ENCODE results near the gene CEP72.
"Not testable (repeated sequence)": the region's sequence is repeated elsewhere in the genome, so short reads cannot be mapped to it uniquely, and the experiment has no call there.

CEP72 gene

DNA sequence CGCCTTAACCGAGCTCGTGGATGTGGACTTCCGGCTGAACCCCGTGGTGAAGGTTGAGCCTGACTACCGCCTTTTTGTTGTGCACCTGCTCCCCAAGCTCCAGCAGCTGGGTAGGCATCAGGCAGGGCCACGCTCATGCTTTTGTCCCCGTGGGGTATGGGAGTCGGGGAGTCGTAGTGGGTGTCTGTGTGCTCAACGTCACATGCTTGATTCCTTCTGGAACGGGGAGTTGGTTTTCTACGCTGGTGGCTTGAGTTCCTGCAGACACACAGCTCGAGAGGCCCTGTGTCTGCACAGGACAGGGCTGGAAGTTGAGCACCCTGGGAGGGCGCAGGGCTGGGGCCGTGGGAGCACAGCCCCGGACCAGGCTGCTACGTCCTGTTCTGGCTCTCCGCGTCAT, 8.0 kb downstream of the CEP72 start:
- no peak for DNase-seq

DNA sequence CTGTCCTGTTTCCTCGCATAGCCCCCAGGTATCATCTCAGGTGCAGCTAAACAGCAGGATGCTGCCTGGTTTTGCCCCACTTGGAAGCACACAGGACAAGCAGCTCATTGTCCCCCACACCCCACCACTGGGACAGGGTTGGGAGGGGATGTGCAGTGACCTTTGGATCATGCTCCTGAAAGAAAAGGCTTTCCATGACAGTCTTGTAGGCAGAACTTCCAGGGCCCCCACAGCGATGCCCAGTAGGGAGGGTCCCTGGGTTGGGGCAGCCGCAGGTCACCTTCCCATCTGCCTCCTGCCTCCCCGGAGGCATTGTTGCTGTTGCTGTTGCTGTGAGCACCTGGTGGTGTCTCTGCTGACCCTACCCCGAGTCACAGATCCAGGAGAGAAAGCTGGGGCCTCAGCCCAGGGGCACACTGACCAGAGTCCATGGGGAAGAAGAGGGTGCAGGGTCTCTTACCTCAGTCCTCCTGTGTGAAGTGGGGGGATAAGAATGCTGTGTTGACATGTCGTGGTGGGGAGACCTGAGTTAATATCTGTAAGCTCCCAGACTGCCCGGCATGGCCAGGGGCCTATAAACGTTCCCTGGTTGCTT, 8.5 kb downstream of the CEP72 start:
- DNase-seq = no peak

DNA sequence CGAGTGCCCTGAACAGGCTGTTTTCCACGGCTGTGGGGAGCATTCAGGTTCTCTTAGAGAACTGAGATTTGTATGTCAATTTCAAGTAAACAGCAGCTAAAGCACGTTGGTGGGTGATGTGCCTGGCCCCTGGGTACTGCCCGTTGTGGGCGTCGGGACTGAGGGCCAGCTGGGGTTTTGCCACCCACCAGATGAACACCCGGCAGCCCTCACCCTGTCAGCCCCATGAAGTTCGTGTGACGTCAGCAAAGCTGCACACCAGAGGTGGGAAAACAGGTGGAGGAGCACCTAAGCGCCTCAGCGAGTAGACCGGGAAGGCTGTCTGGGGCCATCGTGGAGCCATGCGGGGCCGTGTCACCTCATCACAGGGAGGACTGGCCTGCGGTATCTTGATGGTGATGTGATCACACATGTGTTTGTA, 9.2 kb downstream of the CEP72 start:
- DNase-seq = no peak

- no peak for DNase-seq
Measured at GRCh38 chr5:622359-622758, 10.2 kb downstream of the CEP72 start.

GRCh38 chr5:622946-623522, 10.9 kb downstream of the CEP72 start:
- DNase-seq = no peak

DNA sequence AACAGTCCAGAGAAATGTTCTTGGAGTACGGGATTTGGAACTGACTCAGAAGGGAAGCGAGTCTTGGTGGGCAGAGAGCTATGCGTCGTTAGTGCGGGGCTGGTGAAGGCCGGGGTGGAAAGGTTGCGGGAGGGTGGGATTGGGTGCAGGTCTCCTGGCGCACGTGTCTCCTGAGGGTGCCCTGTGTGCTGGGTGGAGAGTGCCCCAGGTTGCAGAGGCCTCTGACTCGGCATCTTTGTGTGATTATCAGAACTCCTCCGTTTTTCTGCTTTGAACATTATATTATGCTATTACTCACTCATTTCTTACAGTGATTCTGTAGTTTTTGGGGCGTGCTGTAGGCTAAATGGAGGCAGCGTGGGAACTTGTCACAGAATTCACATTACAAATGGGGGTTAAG, 11.4 kb downstream of the CEP72 start:
- DNase-seq = no peak

DNA sequence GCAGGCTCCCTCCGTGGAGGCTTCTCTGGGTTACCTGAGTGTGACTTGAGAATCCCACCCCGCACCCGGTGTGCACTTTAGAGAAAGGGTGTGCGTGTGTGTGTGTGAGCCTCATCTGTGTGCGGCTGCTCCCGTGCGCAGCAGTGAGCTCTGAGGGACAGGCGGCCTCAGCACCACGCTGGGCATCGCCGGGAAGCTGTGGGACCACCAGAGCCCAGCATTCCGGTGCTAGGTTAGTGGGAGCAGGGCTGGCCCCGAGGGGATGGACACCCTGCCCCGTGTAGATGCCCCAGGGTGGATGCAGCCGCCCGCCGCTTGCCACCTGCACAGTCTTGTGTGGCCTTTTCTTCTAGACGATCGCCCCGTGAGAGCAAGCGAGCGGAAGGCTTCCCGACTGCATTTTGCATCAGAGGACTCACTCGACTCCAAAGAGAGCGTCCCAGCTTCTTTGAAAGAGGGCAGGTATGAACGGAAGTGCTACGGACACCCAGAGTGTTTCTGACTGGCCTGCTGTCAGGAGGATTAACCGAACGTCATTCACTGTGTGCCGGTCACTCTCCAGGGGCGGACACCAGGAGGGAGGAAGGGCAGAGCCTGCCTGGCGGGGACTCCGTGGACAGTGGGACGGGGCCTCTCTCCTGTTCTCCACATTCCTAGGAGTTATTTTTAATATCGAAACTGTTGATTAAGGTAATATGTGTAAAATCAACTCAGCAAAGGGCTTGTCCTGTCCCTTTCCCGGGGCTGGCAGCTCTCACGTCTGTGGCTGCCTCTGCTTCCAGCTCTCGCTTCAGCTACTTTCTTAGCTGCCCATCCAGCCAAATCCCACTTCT, 12.2 kb downstream of the CEP72 start:
- no peak for DNase-seq

- DNase-seq = no peak
Measured at GRCh38 chr5:624951-625230, 12.8 kb downstream of the CEP72 start.

- DNase-seq = no peak
Measured at GRCh38 chr5:625516-625915, 13.4 kb downstream of the CEP72 start.

GRCh38 chr5:626850-627249, 14.7 kb downstream of the CEP72 start:
- no peak for DNase-seq

DNA sequence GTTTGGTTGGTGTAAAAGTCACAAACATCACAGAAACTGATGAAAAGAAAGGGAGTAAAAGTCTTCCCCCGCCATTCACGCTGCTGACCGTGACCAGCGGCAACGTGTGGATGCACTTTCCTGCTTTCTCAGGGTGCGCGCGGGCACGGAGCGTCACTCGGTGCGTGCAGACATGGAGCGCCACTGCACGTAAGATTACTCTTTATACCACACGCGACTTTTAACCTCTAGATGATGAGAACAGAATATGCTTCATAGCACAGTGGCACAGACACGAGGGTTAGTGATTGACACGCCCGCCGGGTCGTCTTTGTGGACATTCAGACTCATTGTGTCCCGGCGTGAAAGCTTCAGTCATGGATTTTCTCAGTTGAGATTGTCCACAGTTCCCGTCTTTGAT, 15.7 kb downstream of the CEP72 start:
- no peak for DNase-seq

GRCh38 chr5:628351-629205, 16.4 kb downstream of the CEP72 start:
- DNase-seq = not testable (repeated sequence)

DNA sequence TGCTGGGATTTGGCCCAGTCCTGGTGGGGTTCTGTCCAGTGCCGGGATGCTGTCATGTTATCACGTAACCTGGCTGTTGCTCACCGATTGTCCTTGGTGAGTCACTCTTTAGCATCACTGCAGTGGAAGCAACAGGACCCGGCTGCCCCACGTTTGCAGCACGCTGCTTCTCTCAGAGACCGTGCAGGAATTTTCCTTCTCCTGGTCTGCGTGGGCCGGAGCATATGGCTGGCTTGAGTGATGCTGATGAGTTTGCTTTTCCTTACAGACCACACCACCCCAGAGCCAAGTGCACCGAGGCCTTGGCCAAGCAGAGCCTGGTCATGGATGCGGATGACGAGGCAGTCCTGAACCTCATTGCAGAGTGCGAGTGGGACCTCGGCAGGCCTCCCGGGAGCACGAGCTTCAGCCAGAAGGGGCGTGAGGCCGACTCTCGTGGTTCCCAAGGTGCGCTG, 21.4 kb downstream of the CEP72 start:
- DNase-seq = no peak

DNA sequence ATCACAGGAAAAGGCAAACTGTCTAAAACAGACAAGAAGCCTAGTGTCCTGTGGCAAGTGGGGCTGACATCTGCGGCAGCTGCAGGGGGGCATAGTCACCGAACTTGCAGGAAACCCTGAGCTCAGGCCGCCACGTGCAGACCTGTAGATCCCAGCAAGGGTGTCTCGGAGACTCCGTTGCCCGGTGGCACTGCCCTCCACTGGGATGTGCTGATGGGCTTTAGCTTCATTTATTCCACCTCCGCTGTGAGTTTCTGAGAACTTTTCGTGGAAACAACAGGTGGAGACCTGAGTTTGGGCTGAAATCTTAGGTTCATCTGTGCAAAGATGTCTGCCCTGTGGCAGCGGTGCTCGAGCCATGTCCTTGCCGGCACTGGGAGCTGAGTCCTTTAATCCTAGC, 22.1 kb downstream of the CEP72 start:
- DNase-seq = no peak

- no peak for DNase-seq
Measured at GRCh38 chr5:635306-636055, 23.3 kb downstream of the CEP72 start.

DNA sequence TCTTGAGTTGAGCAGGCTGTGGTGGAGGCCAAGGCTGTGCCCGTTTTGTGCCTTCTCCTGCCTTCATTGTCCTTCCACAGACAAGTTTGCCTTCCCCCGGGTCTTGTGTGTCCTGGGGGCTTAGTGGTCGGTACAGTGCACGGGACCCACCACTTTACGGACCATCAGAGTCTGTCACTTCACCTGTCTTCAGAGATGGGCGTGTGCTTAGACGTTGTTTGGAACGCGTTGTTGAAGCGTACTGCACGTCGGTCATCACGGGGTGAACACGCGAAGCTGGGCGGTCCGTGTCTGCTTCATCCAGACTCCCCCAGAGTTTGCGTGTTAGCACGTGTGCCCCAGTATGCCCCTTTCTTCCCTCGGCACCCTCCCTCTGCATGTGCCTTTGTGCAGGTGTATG, 24.8 kb downstream of the CEP72 start:
- no peak for DNase-seq

DNA sequence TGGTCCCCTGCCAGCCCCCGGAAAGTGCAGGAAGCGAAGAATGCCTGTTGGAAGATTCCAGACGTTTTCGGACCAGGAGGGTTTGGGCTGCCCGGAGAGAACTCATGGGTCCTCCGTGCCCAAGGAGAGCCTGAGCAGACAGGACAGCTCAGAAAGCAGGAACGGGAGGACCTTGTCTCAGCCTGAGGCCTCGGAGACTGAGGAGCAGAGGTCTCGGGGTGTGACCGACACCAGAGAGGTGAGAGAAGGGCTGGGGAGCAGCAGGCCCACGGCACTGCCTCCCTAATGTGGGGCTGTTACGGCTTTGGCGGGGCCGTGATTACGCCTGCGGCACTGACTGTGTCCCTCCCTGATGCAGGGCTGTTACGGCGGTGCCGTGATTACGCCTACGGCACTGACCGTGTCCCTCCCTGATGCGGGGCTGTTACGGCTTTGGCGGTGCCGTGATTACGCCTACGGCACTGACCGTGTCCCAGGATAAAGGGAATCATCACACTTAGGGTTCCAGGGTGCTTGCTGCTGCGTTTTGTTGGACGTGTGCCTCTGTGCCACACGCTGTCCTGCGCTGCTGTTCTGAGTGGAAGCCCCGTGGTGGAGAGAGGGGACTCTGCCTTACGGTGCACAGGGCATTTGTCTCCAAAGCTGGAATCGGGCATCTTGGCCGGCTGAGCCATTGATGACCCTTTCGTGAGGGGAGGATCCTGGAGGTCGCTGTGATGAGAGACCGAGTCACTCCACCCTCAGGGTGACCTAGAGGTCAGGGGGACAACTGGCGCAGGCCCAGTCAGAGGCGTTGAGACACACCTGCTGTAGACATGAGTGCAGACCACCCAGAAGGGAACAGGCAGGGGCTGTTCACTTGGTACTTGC, 25.7 kb downstream of the CEP72 start:
- DNase-seq = no peak

DNA sequence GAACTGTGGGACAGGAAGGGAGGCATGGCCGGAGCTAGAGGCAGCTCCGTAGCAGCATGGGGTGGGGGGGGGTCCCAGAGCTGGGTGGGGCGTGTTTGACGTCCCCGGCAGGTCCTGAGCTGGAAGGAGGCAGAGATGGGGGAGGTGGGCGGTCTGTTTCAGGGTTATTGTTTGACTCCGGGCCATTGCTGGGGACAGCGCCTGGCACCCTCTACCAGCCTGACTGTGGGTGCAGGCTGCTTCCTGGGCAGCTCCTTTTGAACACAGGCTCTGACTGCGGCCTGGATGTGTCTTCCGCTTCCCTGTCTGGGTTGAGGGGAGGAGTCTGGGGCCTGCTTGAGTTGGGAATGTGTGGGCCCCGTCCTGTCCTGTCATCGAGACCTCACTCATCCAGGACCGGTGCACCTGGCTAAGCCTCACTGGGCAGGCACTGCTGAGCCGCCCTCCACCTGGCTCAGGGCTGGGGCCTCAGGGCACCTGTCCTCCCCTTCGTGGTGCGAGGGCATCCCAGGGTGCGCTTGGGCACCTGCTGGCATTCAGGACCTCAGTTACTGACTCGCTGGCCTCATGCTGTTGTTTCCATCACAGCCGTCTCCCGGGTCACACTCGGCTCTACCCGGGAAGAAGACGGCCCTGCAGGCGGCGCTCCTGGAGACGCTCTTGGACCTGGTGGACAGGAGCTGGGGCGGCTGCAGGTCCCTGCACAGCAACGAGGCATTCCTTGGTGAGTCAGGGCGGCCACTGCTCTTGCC, 26.5 kb downstream of the CEP72 start:
- no peak for DNase-seq

GRCh38 chr5:639253-639530, 27.1 kb downstream of the CEP72 start:
- DNase-seq = no peak

- DNase-seq = no peak
Measured at GRCh38 chr5:639584-640213, 27.6 kb downstream of the CEP72 start.
